GM12892 (cell line): ENCODE results near the gene KHNYN.

Source experiments
- POLR2A ChIP-seq: IDR thresholded peaks from 2 replicates; pipeline ENCODE4 v1.6.1; 2011; ENCODE audit warnings: low read depth, low read length, control low read depth
- POLR2AphosphoS5 ChIP-seq: IDR thresholded peaks from 2 replicates; pipeline ENCODE4 v1.6.1; 2011; ENCODE audit warnings: low read depth, low read length, control low read depth

GRCh38 chr14:24465368-24465767 lies 35.6 kb downstream of the KHNYN start:
- no peak for TF ChIP-seq POLR2AphosphoS5
- TF ChIP-seq POLR2A = no peak
